DOHH2 (cell line): ENCODE results near the gene PEX5.

Experiments
- CTCF ChIP-seq: fragments of 200-600 bp; sonication (generic); IDR thresholded peaks from one replicate; pipeline ENCODE4 v1.5.1; 2014; ENCODE audit warnings: antibody characterized with exemption, mild to moderate bottlenecking, low read depth, low read length; ENCODE audit not compliant: poor library complexity, severe bottlenecking
- EZH2phosphoT487 ChIP-seq: fragments of 200-600 bp; sonication (generic); IDR thresholded peaks from 2 replicates; pipeline ENCODE4 v1.6.1; 2017; ENCODE audit warnings: borderline replicate concordance, mild to moderate bottlenecking, antibody characterized with exemption, low read length, moderate library complexity, mixed read lengths

GRCh38 chr12:7146228-7146627 lies 43.3 kb upstream of the PEX5 start:
- TF ChIP-seq CTCF (no peak), EZH2phosphoT487 (no peak)
